Loucy (cell line): ENCODE results near the gene GPM6B.
A peak's percentile ranks its signal among the peaks of the same experiment; 100 is the strongest.

Experiments used
- H2AFZ ChIP-seq: fragments of 200-600 bp; sonication (generic); 2 replicates; pipeline ENCODE4 v1.6.0; 2016; ENCODE audit warnings: antibody characterized with exemption, mild to moderate bottlenecking, low read length, moderate library complexity
- H3F3A ChIP-seq: fragments of 200-600 bp; 2 replicates; pipeline ENCODE4 v1.6.0; 2016; ENCODE audit warnings: antibody characterized with exemption, low read depth, mild to moderate bottlenecking
- H3K27me3 ChIP-seq: fragments of 200-600 bp; sonication (generic); 2 replicates; pipeline ENCODE4 v1.6.1; 2014; ENCODE audit warnings: low read length, mild to moderate bottlenecking; ENCODE audit not compliant: insufficient read depth, poor library complexity, severe bottlenecking
- H3K36me3 ChIP-seq: fragments of 200-600 bp; sonication (generic); 2 replicates; pipeline ENCODE4 v1.6.1; 2016; ENCODE audit warnings: low read length; ENCODE audit not compliant: insufficient read depth
- H3K4me1 ChIP-seq: fragments of 200-600 bp; sonication (generic); 2 replicates; pipeline ENCODE4 v1.5.1; 2014; ENCODE audit warnings: low read length, mild to moderate bottlenecking; ENCODE audit not compliant: insufficient read depth, poor library complexity, severe bottlenecking
- H3K4me2 ChIP-seq: fragments of 200-600 bp; sonication (generic); 2 replicates; pipeline ENCODE4 v1.6.0; 2014; ENCODE audit warnings: antibody characterized with exemption, low read length, low read depth, mild to moderate bottlenecking; ENCODE audit not compliant: poor library complexity, severe bottlenecking
- H3K4me3 ChIP-seq: fragments of 200-600 bp; sonication (generic); 2 replicates; pipeline ENCODE4 v1.5.1; 2014; ENCODE audit warnings: low read length, mild to moderate bottlenecking, mixed read lengths; ENCODE audit not compliant: poor library complexity, severe bottlenecking
- H3K79me2 ChIP-seq: fragments of 200-600 bp; sonication (generic); 2 replicates; pipeline ENCODE4 v1.6.1; 2014; ENCODE audit warnings: low read length; ENCODE audit not compliant: insufficient read depth
- H3K9ac ChIP-seq: fragments of 200-600 bp; sonication (generic); 2 replicates; pipeline ENCODE4 v1.6.0; 2014; ENCODE audit warnings: mild to moderate bottlenecking, low read depth, low read length, moderate library complexity; ENCODE audit not compliant: poor library complexity, severe bottlenecking
- H3K9me2 ChIP-seq: fragments of 200-600 bp; sonication (generic); replicated peaks from 2 replicates; pipeline ENCODE4 v1.6.1; 2016; ENCODE audit warnings: low read depth, low read length, mixed read lengths
- H3K9me3 ChIP-seq: fragments of 200-600 bp; sonication (generic); 2 replicates; pipeline ENCODE4 v1.6.1; 2014; ENCODE audit warnings: mild to moderate bottlenecking, antibody characterized with exemption, low read length, low read depth; ENCODE audit not compliant: insufficient read depth
- H4K20me1 ChIP-seq: fragments of 200-600 bp; sonication (generic); 2 replicates; pipeline ENCODE4 v1.6.0; 2014; ENCODE audit warnings: antibody characterized with exemption, low read length, mild to moderate bottlenecking; ENCODE audit not compliant: insufficient read depth, poor library complexity, severe bottlenecking
- CTCF ChIP-seq: fragments of 200-600 bp; sonication (generic); conservative IDR thresholded peaks from 2 replicates; pipeline ENCODE4 v1.5.1; 2014; ENCODE audit warnings: mild to moderate bottlenecking, antibody characterized with exemption, low read length
- EZH2phosphoT487 ChIP-seq: fragments of 200-600 bp; IDR thresholded peaks from 2 replicates; pipeline ENCODE4 v1.6.1; 2018; ENCODE audit warnings: antibody characterized with exemption, mild to moderate bottlenecking, moderate library complexity, borderline replicate concordance

The GPM6B gene

GRCh38 chrX:13750812-13751211, 66.1 kb downstream of the GPM6B start:
- H3K27me3 ChIP-seq, result no peaks in the 10 kb centered on the region
- no peak overlapping the region for H3K9ac ChIP-seq
- no peak overlapping the region for H2AFZ ChIP-seq
- H3K9me3 ChIP-seq, result no peaks in the 10 kb centered on the region
- peaks cover 10% of the 10 kb centered on the region for H3K4me1 ChIP-seq
- no peaks in the 10 kb centered on the region for H4K20me1 ChIP-seq
- no peak overlapping the region for H3K4me3 ChIP-seq
- H3K4me2 ChIP-seq, result no peak overlapping the region
- TF ChIP-seq CTCF, result no peak
- TF ChIP-seq EZH2phosphoT487, result no peak
- no peaks in the 10 kb centered on the region for H3K9me2 ChIP-seq
- no peaks in the 10 kb centered on the region for H3F3A ChIP-seq
- H3K36me3 ChIP-seq, result peaks cover 19% of the 10 kb centered on the region; the same call in 1 of the 2 replicates
- H3K79me2 ChIP-seq, result no peaks in the 10 kb centered on the region

DNA sequence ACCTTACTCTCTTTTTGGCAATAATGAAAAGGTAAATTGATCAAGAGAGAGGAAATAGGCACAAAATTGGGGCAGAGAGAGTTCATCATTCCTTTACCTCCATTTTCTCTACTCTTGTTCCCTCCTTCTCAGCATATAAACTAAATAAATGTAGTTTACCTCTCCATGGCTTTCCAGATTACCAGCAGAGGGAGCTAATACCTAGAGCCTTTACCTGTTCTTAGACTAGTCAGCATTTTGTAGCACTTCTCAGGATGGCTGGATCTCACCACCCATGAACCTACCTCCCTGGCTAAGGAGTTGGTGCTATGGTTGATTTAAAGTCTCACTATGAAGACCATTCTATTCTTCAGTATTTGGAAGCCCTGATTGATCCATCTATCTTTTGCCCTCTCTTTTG, 66.7 kb downstream of the GPM6B start:
- H3K9me3 ChIP-seq, result no peaks in the 10 kb centered on the region
- H3K4me3 ChIP-seq, result no peak overlapping the region
- H3K4me2 ChIP-seq, result no peak overlapping the region
- peaks cover 7% of the 10 kb centered on the region for H3K4me1 ChIP-seq
- no peaks in the 10 kb centered on the region for H3F3A ChIP-seq
- H3K79me2 ChIP-seq, result no peaks in the 10 kb centered on the region
- H4K20me1 ChIP-seq, result no peaks in the 10 kb centered on the region
- no peak overlapping the region for H3K9ac ChIP-seq
- H3K36me3 ChIP-seq, result peaks cover 19% of the 10 kb centered on the region; the same call in 1 of the 2 replicates
- no peaks in the 10 kb centered on the region for H3K27me3 ChIP-seq
- no peaks in the 10 kb centered on the region for H3K9me2 ChIP-seq
- TF ChIP-seq EZH2phosphoT487, result no peak
- peak; percentile 60 for TF ChIP-seq CTCF
- no peak overlapping the region for H2AFZ ChIP-seq

DNA sequence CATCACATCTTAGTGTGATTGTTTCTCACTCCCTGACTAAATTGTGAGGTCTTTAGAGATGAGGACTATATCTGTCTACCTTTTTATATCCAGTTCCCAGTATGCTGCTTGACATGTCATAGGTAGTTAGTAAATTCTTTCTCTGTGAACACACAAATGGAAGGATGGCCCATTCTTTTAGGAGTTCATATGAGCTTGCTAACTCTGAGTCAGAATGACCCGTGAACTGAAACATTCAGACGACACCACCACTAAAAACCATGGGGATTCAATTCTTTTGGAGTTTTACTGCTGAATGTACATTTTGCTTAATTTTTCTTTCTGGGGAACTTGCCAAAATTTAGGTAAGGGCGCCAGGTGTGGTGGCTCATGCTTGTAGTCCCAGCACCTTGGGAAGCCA, 68.4 kb downstream of the GPM6B start:
- Histone ChIP-seq H3F3A (no peaks in the 10 kb centered on the region), H3K9me2 (no peaks in the 10 kb centered on the region), H3K9me3 (no peaks in the 10 kb centered on the region), H3K27me3 (no peaks in the 10 kb centered on the region), H3K79me2 (no peaks in the 10 kb centered on the region), H3K4me3 (no peak overlapping the region), H3K9ac (no peak overlapping the region), H3K4me1 (no peaks in the 10 kb centered on the region), H3K4me2 (no peak overlapping the region), H2AFZ (no peak overlapping the region), H4K20me1 (no peaks in the 10 kb centered on the region), H3K36me3 (peaks cover 25% of the 10 kb centered on the region; the same call in 1 of the 2 replicates)
- TF ChIP-seq CTCF (no peak), EZH2phosphoT487 (no peak)
